ENCODE results near the gene PRORP.

- TF ChIP-seq CTCF (IDR thresholded peaks at IDR 0.05): no peak
- no peak for TF ChIP-seq POLR2A (IDR thresholded peaks at IDR 0.05)
Measured at GRCh38 chr14:35144029-35144428, 21.7 kb downstream of the PRORP start.
